H1 (cell line): ENCODE data around the gene TBX6. TPM values are rescaled to one million over a fixed set of nuclear protein-coding genes. Genes with fewer than 3 reads are reported as not detected.

Experiments used
- CTCF ChIA-PET: fragments of 300-600 bp; sonication (Branson Sonifier 250); formaldehyde crosslinking; loops from one replicate; lab custom pipeline; 2021; ENCODE audit not compliant: partially characterized antibody; lab: Charles Lee
- POLR2A ChIA-PET: fragments of 300-600 bp; sonication (Branson Sonifier 250); formaldehyde crosslinking; loops from one replicate; lab custom pipeline; 2021; ENCODE audit warnings: inconsistent platforms; ENCODE audit not compliant: partially characterized antibody; lab: Charles Lee
- DNase-seq, 2 experiments: peaks; one replicate each; pipeline versions ENCODE4 v3.0.0 to v3.0.0-alpha.2; 2010 to 2022; ENCODE audit warnings: low spot score in 2 of 2, low read depth in 1 of 2, mixed read lengths in 1 of 2
- FAIRE-seq: peaks from 2 replicates; lab custom pipeline; 2011; peaks lifted over from hg19 to GRCh38; lab: Jason Lieb, UNC
- H2AFZ ChIP-seq: 2 replicates; pipeline ENCODE4 v1.8.1; 2012; ENCODE audit warnings: low read length, inconsistent platforms
- H2AK5ac ChIP-seq: 2 replicates; pipeline ENCODE4 v1.6.1; 2013; ENCODE audit warnings: low read depth, low read length
- H2BK120ac ChIP-seq: replicated peaks from 2 replicates; pipeline ENCODE3; 2013; ENCODE audit warnings: low read depth, low read length, inconsistent platforms
- H2BK12ac ChIP-seq: 2 replicates; pipeline ENCODE4 v1.6.1; 2013; ENCODE audit warnings: low read depth, low read length
- H2BK15ac ChIP-seq: 2 replicates; pipeline ENCODE4 v1.6.1; 2013; ENCODE audit warnings: low read length
- H2BK20ac ChIP-seq: 2 replicates; pipeline ENCODE4 v1.6.1; 2013; ENCODE audit warnings: low read length
- H2BK5ac ChIP-seq: 2 replicates; pipeline ENCODE4 v1.6.1; 2013; ENCODE audit warnings: low read depth, low read length
- H3K14ac ChIP-seq: 2 replicates; pipeline ENCODE4 v1.6.1; 2013; ENCODE audit warnings: inconsistent platforms; ENCODE audit not compliant: insufficient read length
- H3K18ac ChIP-seq: 2 replicates; pipeline ENCODE4 v1.6.1; 2013; ENCODE audit warnings: low read length; ENCODE audit errors: extremely low read depth
- H3K23ac ChIP-seq: 2 replicates; pipeline ENCODE4 v1.6.1; 2013; ENCODE audit warnings: inconsistent platforms; ENCODE audit not compliant: insufficient read length
- H3K23me2 ChIP-seq: 2 replicates; pipeline ENCODE4 v1.6.1; 2013; ENCODE audit warnings: low read depth, low read length
- H3K27ac ChIP-seq: 2 replicates; pipeline ENCODE4 v1.6.1; 2011; ENCODE audit warnings: low read depth, low read length, inconsistent platforms
- H3K27me3 ChIP-seq, 4 experiments: replicated peaks in 1 of 4; 1 replicate in 1 of 4; 2 replicates in 3 of 4; pipeline versions ENCODE4 v1.6.1 to v1.8.1; 2011 to 2013; ENCODE audit warnings: low read length in 3 of 4, mild to moderate bottlenecking in 3 of 4, inconsistent platforms in 2 of 4, mixed read lengths in 2 of 4, moderate library complexity in 1 of 4; ENCODE audit not compliant: control insufficient read depth in 3 of 4, insufficient read depth in 3 of 4; ENCODE audit errors: extremely low read depth in 1 of 4
- H3K36me3 ChIP-seq, 4 experiments: 2 replicates each; pipeline versions ENCODE4 v1.6.1 to v1.8.1; 2011 to 2013; ENCODE audit warnings: mild to moderate bottlenecking in 4 of 4, low read length in 3 of 4, moderate library complexity in 2 of 4, control low read depth in 1 of 4, inconsistent platforms in 1 of 4; ENCODE audit not compliant: insufficient read depth in 4 of 4, control insufficient read depth in 2 of 4
- H3K4ac ChIP-seq: replicated peaks from 2 replicates; pipeline ENCODE3; 2013; ENCODE audit warnings: low read length, low read depth, mixed read lengths, inconsistent platforms; ENCODE audit not compliant: insufficient read length
- H3K4me1 ChIP-seq, 4 experiments: replicated peaks in 1 of 4; 1 replicate in 1 of 4; 2 replicates in 3 of 4; pipeline versions ENCODE4 v1.6.1 to v1.8.1; 2011 to 2013; ENCODE audit warnings: low read length in 3 of 4, inconsistent platforms in 2 of 4, mixed read lengths in 1 of 4; ENCODE audit not compliant: insufficient read depth in 4 of 4, control insufficient read depth in 3 of 4
- H3K4me2 ChIP-seq, 2 experiments: 2 replicates each; pipeline versions ENCODE4 v1.6.1 to v1.8.1; 2011 to 2013; ENCODE audit warnings: low read depth in 2 of 2, low read length in 2 of 2, control low read depth in 1 of 2, inconsistent platforms in 1 of 2, mild to moderate bottlenecking in 1 of 2; ENCODE audit not compliant: insufficient read depth in 1 of 2
- H3K4me3 ChIP-seq, 4 experiments: fragments of 200-600, 300-600 bp in 1 of 4; sonication (generic), shearing (Covaris generic), sonication (Bioruptor Twin) in 1 of 4; 2 replicates each; pipeline versions ENCODE4 v1.5.1 to v1.8.1; 2011 to 2016; ENCODE audit warnings: low read length in 4 of 4, low read depth in 3 of 4, control low read depth in 2 of 4, inconsistent platforms in 2 of 4, mild to moderate bottlenecking in 2 of 4, mixed read lengths in 1 of 4, moderate library complexity in 1 of 4; ENCODE audit not compliant: insufficient read depth in 2 of 4; ENCODE audit errors: extremely low read depth in 1 of 4
- H3K56ac ChIP-seq: replicated peaks from 2 replicates; pipeline ENCODE3; 2013; ENCODE audit warnings: low read depth, mild to moderate bottlenecking, mixed read lengths, low read length, inconsistent platforms; ENCODE audit not compliant: insufficient read length
- H3K79me1 ChIP-seq: 2 replicates; pipeline ENCODE4 v1.6.1; 2013; ENCODE audit warnings: low read depth, low read length, control low read depth
- H3K79me2 ChIP-seq, 2 experiments: 2 replicates each; pipeline versions ENCODE4 v1.6.1 to v1.8.1; 2012 to 2013; ENCODE audit warnings: low read length in 2 of 2, mild to moderate bottlenecking in 2 of 2, inconsistent platforms in 1 of 2; ENCODE audit not compliant: insufficient read depth in 2 of 2, control insufficient read depth in 1 of 2
- H3K9ac ChIP-seq, 4 experiments: replicated peaks in 1 of 4; 1 replicate in 1 of 4; 2 replicates in 3 of 4; pipeline versions ENCODE4 v1.6.1 to v1.8.1; 2011 to 2013; ENCODE audit warnings: low read depth in 3 of 4, low read length in 3 of 4, control low read depth in 2 of 4, mild to moderate bottlenecking in 2 of 4, moderate library complexity in 2 of 4, inconsistent platforms in 1 of 4; ENCODE audit errors: extremely low read depth in 1 of 4
- H3K9me3 ChIP-seq, 2 experiments: 2 replicates each; pipeline versions ENCODE4 v1.6.1 to v1.8.1; 2012 to 2013; ENCODE audit warnings: mild to moderate bottlenecking in 2 of 2, moderate library complexity in 2 of 2, control low read depth in 1 of 2, inconsistent platforms in 1 of 2, low read depth in 1 of 2, low read length in 1 of 2, mixed read lengths in 1 of 2; ENCODE audit not compliant: insufficient read depth in 2 of 2
- H4K20me1 ChIP-seq, 2 experiments: replicated peaks in 1 of 2; 2 replicates each; pipeline versions ENCODE3 to v1.8.1; 2011 to 2013; ENCODE audit warnings: inconsistent platforms in 2 of 2, low read length in 2 of 2, mild to moderate bottlenecking in 1 of 2; ENCODE audit not compliant: insufficient read depth in 2 of 2, control insufficient read depth in 1 of 2
- H4K5ac ChIP-seq: 2 replicates; pipeline ENCODE4 v1.6.1; 2013; ENCODE audit warnings: low read length, low read depth, mixed read lengths, inconsistent platforms; ENCODE audit not compliant: insufficient read length
- H4K8ac ChIP-seq: 2 replicates; pipeline ENCODE4 v1.8.0; 2013; ENCODE audit warnings: mild to moderate bottlenecking, moderate library complexity, low read length, inconsistent platforms; ENCODE audit not compliant: insufficient read depth; ENCODE audit errors: extremely low read depth
- H4K91ac ChIP-seq: replicated peaks from 2 replicates; pipeline ENCODE3; 2013; ENCODE audit warnings: low read length, mixed read lengths, inconsistent platforms; ENCODE audit not compliant: insufficient read length
- CREB1 ChIP-seq: IDR thresholded peaks from 2 replicates; pipeline ENCODE4 v1.6.1; 2012; ENCODE audit warnings: inconsistent platforms
- EGR1 ChIP-seq: IDR thresholded peaks from 2 replicates; pipeline ENCODE4 v1.6.1; 2011; ENCODE audit warnings: low read depth, low read length, borderline replicate concordance
- HDAC2 ChIP-seq, 2 experiments: fragments of 300-600 bp in 1 of 2; sonication (generic) in 1 of 2; IDR thresholded peaks; 2 replicates each; pipeline ENCODE4 v1.6.1; 2011 to 2012; ENCODE audit warnings: low read depth in 2 of 2, low read length in 2 of 2, mild to moderate bottlenecking in 2 of 2, moderate library complexity in 2 of 2, borderline replicate concordance in 1 of 2, inconsistent platforms in 1 of 2
- POU5F1 ChIP-seq: IDR thresholded peaks from 2 replicates; pipeline ENCODE4 v1.6.1; 2011; ENCODE audit warnings: low read depth, mild to moderate bottlenecking, low read length, moderate library complexity
- SIN3A ChIP-seq, 2 experiments: IDR thresholded peaks in 1 of 2; conservative IDR thresholded peaks in 1 of 2; 2 replicates each; pipeline ENCODE4 v1.6.1; 2011 to 2012; ENCODE audit warnings: low read length in 2 of 2, improper control_type of control experiment in 1 of 2, low read depth in 1 of 2, mild to moderate bottlenecking in 1 of 2
- YY1 ChIP-seq: IDR thresholded peaks from 2 replicates; pipeline ENCODE4 v1.6.1; 2011; ENCODE audit warnings: low read depth, mild to moderate bottlenecking, low read length
- WGBS, 2 experiments: shearing (Covaris generic) in 1 of 2; methylation state at CpG; one replicate each; pipeline versions ENCODE4 v1.1.6 to v1.1.7; 2013 to 2015; ENCODE audit warnings: low lambda C conversion rate in 2 of 2, mixed read lengths in 2 of 2, inconsistent platforms in 1 of 2, low coverage in 1 of 2, missing lambda C conversion rate in 1 of 2; ENCODE audit not compliant: insufficient replicate concordance in 2 of 2, insufficient coverage in 1 of 2, insufficient read length in 1 of 2; ENCODE audit errors: extremely low coverage in 1 of 2, missing lambda C conversion rate in 1 of 2; 5-methylcytosine and 5-hydroxymethylcytosine counted together
- polyA plus RNA-seq, 7 experiments: library from polyadenylated mRNA; depleted of rRNA in 3 of 7; stranded (reverse) in 5 of 7; unstranded in 2 of 7; fragments of >200 nt in 5 of 7; fragments of 200-250 nt in 2 of 7; gene quantifications; 1 replicate in 5 of 7; 2 replicates in 1 of 7; 4 replicates in 1 of 7; pipeline versions ENCODE4 v1.2.1 to v1.2.3, GENCODE V29; 2011 to 2013; ENCODE audit warnings: missing spikeins in 2 of 7, mixed read lengths in 2 of 7
- total RNA-seq: library from RNA; stranded (reverse); fragmentation: NEBNext Ultra II Directional; extraction: Animal tissue kit (Norgen Biotek cat#: 25700); gene quantifications from 2 replicates; pipeline ENCODE4 v1.2.1, GENCODE V29; 2021
- TF ChIP-seq, protein P1 (sequence below): IDR thresholded peaks from 2 replicates; pipeline ENCODE4 v1.6.1; 2011; ENCODE audit warnings: low read length, improper control_type of control experiment
- TF ChIP-seq, protein P2 (sequence below): IDR thresholded peaks from 2 replicates; pipeline ENCODE4 v1.6.1; 2012; ENCODE audit warnings: inconsistent platforms

Gene TBX6
- total and polyA plus RNA-seq, 2 of the 8 experiments (the other 6 are each of a cell fraction or from before 2014, with no cell fraction given), result 2.2 to 2.8 TPM

DNA sequence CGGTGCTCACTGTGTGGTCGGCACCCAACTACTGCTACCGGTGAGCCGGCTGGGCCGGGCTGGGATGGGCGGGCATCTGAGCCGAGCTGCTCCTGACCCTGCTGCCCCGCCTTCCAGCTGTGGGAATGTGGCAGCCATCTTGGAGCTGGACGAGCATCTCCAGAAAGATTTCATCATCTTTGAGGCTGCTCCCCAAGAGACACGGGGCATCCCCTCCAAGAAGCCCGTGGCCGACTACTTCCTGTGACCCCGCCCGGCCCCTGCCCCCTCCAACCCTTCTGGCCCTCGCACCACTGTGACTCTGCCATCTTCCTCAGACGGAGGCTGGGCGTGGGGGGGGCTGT is 6.9 kb downstream of the TBX6 start:
- POLR2A ChIA-PET, result interaction anchor here (1.1 to 14.0 kb wide), 3 partner anchors 9 to 12 kb away, joined by 4 to 353 read pairs (median 6); partner anchors contain the start of genes ALDOA and PPP4C
- no peak for FAIRE-seq

More for the DNA sequence above, 6.9 kb downstream of the TBX6 start:
- H3K14ac ChIP-seq, result no peak overlapping the region
- H3K79me1 ChIP-seq, result no peaks in the 10 kb centered on the region; the same call in 1 of the 2 replicates
- H3K23ac ChIP-seq, result no peak overlapping the region
- CTCF ChIA-PET, result interaction anchor here (0.6 to 2.2 kb wide), 3 partner anchors 28 to 219 kb away, joined by 3 to 7 read pairs (median 5); no protein-coding TSS in a partner anchor
- no peak overlapping the region for H2BK15ac ChIP-seq
- no peak overlapping the region for H2BK5ac ChIP-seq
- H3K4ac ChIP-seq, result no peak overlapping the region
- H4K20me1 ChIP-seq, result peaks cover 7 to 17% of the 10 kb centered on the region in 2 experiments
- no peak overlapping the region for H4K5ac ChIP-seq
- no peak overlapping the region for H2BK12ac ChIP-seq
- H2AK5ac ChIP-seq, result no peak overlapping the region
- no peak overlapping the region for H3K9ac ChIP-seq
- H4K8ac ChIP-seq, result no peak overlapping the region
- H3K56ac ChIP-seq, result no peak overlapping the region
- no peak overlapping the region for H3K4me2 ChIP-seq
- peaks cover 0 to 4% of the 10 kb centered on the region in 2 experiments; a peak in 1 of 4 replicates for H3K79me2 ChIP-seq
- DNase-seq, result no peak
- H3K27ac ChIP-seq, result no peak overlapping the region
- H2BK120ac ChIP-seq, result no peak overlapping the region
- WGBS, 2 experiments, result 88% methylated on average over 5 of the region's 17 CpGs; no CpG with 5 or more reads in 1 of the 2 experiments
- no peaks in the 10 kb centered on the region for H3K9me3 ChIP-seq
- H3K36me3 ChIP-seq, result peaks cover 21 to 55% (median 34%) of the 10 kb centered on the region in 4 experiments
- H3K4me1 ChIP-seq, result no peaks in the 10 kb centered on the region
- H3K18ac ChIP-seq, result no peak overlapping the region
- H2AFZ ChIP-seq, result no peak overlapping the region
- no peak overlapping the region for H2BK20ac ChIP-seq
- H3K27me3 ChIP-seq, result no peaks in the 10 kb centered on the region; a peak in 1 of 7 replicates
- no peak overlapping the region for H3K4me3 ChIP-seq
- TF ChIP-seq HDAC2 (IDR thresholded peaks at IDR 0.05; ENCODE audit: borderline replicate concordance in 1 of 2, low read depth in 2 of 2, low read length in 2 of 2) (no peak), SIN3A (conservative IDR thresholded peaks at IDR 0.05 in 1 of 2, IDR thresholded peaks at IDR 0.05 in 1 of 2; ENCODE audit: low read depth in 1 of 2, low read length in 2 of 2) (no peak), EGR1 (no peak), POU5F1 (no peak), CREB1 (no peak), YY1 (peak; percentile 61)
- TF ChIP-seq, protein P1, sequence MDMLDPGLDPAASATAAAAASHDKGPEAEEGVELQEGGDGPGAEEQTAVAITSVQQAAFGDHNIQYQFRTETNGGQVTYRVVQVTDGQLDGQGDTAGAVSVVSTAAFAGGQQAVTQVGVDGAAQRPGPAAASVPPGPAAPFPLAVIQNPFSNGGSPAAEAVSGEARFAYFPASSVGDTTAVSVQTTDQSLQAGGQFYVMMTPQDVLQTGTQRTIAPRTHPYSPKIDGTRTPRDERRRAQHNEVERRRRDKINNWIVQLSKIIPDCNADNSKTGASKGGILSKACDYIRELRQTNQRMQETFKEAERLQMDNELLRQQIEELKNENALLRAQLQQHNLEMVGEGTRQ, result no peak
- TF ChIP-seq, protein P2, sequence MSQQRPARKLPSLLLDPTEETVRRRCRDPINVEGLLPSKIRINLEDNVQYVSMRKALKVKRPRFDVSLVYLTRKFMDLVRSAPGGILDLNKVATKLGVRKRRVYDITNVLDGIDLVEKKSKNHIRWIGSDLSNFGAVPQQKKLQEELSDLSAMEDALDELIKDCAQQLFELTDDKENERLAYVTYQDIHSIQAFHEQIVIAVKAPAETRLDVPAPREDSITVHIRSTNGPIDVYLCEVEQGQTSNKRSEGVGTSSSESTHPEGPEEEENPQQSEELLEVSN, result no peak
- H3K23me2 ChIP-seq, result no peaks in the 10 kb centered on the region
- H4K91ac ChIP-seq, result no peak overlapping the region
